ENCODE measurements around the gene STPG1.

Gene STPG1

GRCh38 chr1:24311741-24312140, 101.8 kb downstream of the STPG1 start:
- DNase-seq = no peak

- DNase-seq = no peak
Observed at GRCh38 chr1:24311234-24311633, 102.3 kb downstream of the STPG1 start.

GRCh38 chr1:24309762-24310485, 103.7 kb downstream of the STPG1 start:
- no peak for DNase-seq

GRCh38 chr1:24308365-24309015, 105.1 kb downstream of the STPG1 start:
- no peak for DNase-seq
